IMR-90 (cell line): ENCODE measurements around the gene ST3GAL3. TPM values are rescaled to one million over a fixed set of nuclear protein-coding genes. Genes with fewer than 3 reads are reported as not detected.

Experiments used
- ATAC-seq: fragments of 200-7000 bp; cut with Tn5 transposase; 2 replicates; pipeline ENCODE4 v1.9.1; 2020; ENCODE audit warnings: low read depth, mild to moderate bottlenecking, moderate library complexity
- BruUV-seq: library from RNA; stranded (reverse); fragments of 400-500 nt; replicated peaks from 2 replicates; lab custom pipeline; 2021; lab: Mats Ljungman, UMichigan
- CTCF ChIA-PET: fragments of 300-600 bp; formaldehyde crosslinking; extraction: SDS; loops from one replicate; lab custom pipeline; 2021; ENCODE audit warnings: antibody characterized with exemption; lab: Yijun Ruan, JAX
- POLR2A ChIA-PET: fragments of 300-600 bp; sonication (Branson Sonifier 250); formaldehyde crosslinking; loops from one replicate; lab custom pipeline; 2022; ENCODE audit warnings: antibody characterized with exemption; ENCODE audit not compliant: unreplicated experiment; lab: Charles Lee
- DNase-seq: peaks from one replicate; pipeline ENCODE4 v3.0.0; 2013
- H2AFZ ChIP-seq: replicated peaks from 2 replicates; pipeline ENCODE3; 2013; ENCODE audit warnings: low read length, mild to moderate bottlenecking; ENCODE audit not compliant: poor library complexity
- H2AK5ac ChIP-seq: 2 replicates; pipeline ENCODE4 v1.6.1; 2013; ENCODE audit warnings: low read depth, low read length, inconsistent platforms
- H2AK9ac ChIP-seq: replicated peaks from 2 replicates; pipeline ENCODE3; 2013; ENCODE audit warnings: mild to moderate bottlenecking, low read depth, low read length, moderate library complexity; ENCODE audit not compliant: poor library complexity
- H2BK120ac ChIP-seq: 2 replicates; pipeline ENCODE4 v1.6.1; 2013; ENCODE audit warnings: low read depth, low read length, inconsistent platforms
- H2BK15ac ChIP-seq: 3 replicates; pipeline ENCODE4 v1.6.1; 2013; ENCODE audit warnings: low read depth, low read length, inconsistent platforms
- H2BK20ac ChIP-seq: 2 replicates; pipeline ENCODE4 v1.6.1; 2013; ENCODE audit warnings: low read depth, mild to moderate bottlenecking, inconsistent platforms, low read length, moderate library complexity
- H2BK5ac ChIP-seq: 2 replicates; pipeline ENCODE4 v1.6.1; 2013; ENCODE audit warnings: mild to moderate bottlenecking, low read depth, low read length, inconsistent platforms; ENCODE audit not compliant: poor library complexity, severe bottlenecking
- H3K14ac ChIP-seq: replicated peaks from 2 replicates; pipeline ENCODE4 v1.6.1; 2013; ENCODE audit warnings: low read depth, low read length, inconsistent platforms
- H3K18ac ChIP-seq: 2 replicates; pipeline ENCODE4 v1.6.1; 2013; ENCODE audit warnings: low read depth, low read length, control low read depth
- H3K23ac ChIP-seq: 2 replicates; pipeline ENCODE4 v1.6.1; 2013; ENCODE audit warnings: low read depth, low read length, inconsistent platforms
- H3K27ac ChIP-seq: 2 replicates; pipeline ENCODE4 v1.5.1; 2013; ENCODE audit warnings: mild to moderate bottlenecking, control low read depth, low read length; ENCODE audit not compliant: insufficient read depth
- H3K27me3 ChIP-seq: 2 replicates; pipeline ENCODE4 v1.6.1; 2013; ENCODE audit warnings: low read length; ENCODE audit not compliant: control insufficient read depth, insufficient read depth
- H3K36me3 ChIP-seq: 2 replicates; pipeline ENCODE4 v1.6.1; 2013; ENCODE audit warnings: low read length, mixed read lengths; ENCODE audit not compliant: control insufficient read depth, insufficient read depth
- H3K4ac ChIP-seq: 2 replicates; pipeline ENCODE4 v1.6.1; 2013; ENCODE audit warnings: low read depth, low read length, inconsistent platforms
- H3K4me1 ChIP-seq: 2 replicates; pipeline ENCODE4 v1.6.1; 2013; ENCODE audit warnings: low read length, mixed read lengths; ENCODE audit not compliant: control insufficient read depth, insufficient read depth
- H3K4me2 ChIP-seq: 2 replicates; pipeline ENCODE4 v1.6.1; 2013; ENCODE audit warnings: low read depth, mild to moderate bottlenecking, control low read depth, low read length, moderate library complexity
- H3K4me3 ChIP-seq: 2 replicates; pipeline ENCODE4 v1.5.1; 2013; ENCODE audit warnings: low read depth, mild to moderate bottlenecking, control low read depth, low read length, moderate library complexity; ENCODE audit not compliant: insufficient read depth
- H3K56ac ChIP-seq: 2 replicates; pipeline ENCODE4 v1.6.1; 2013; ENCODE audit warnings: low read length, inconsistent platforms; ENCODE audit not compliant: insufficient read depth; ENCODE audit errors: extremely low read depth
- H3K79me1 ChIP-seq, 2 experiments: 2 replicates each; pipeline ENCODE4 v1.6.1; 2013; ENCODE audit warnings: low read length in 2 of 2, inconsistent platforms in 1 of 2, low read depth in 1 of 2
- H3K9ac ChIP-seq: 2 replicates; pipeline ENCODE4 v1.6.1; 2013; ENCODE audit warnings: low read depth, low read length, control low read depth
- H3K9me1 ChIP-seq: 2 replicates; pipeline ENCODE4 v1.6.1; 2013; ENCODE audit warnings: low read length, inconsistent platforms; ENCODE audit not compliant: insufficient read depth
- H3K9me3 ChIP-seq: 2 replicates; pipeline ENCODE4 v1.6.1; 2013; ENCODE audit warnings: low read length; ENCODE audit not compliant: control insufficient read depth, insufficient read depth
- H4K20me1 ChIP-seq: 2 replicates; pipeline ENCODE4 v1.6.1; 2013; ENCODE audit warnings: low read length, inconsistent platforms; ENCODE audit not compliant: insufficient read depth
- H4K5ac ChIP-seq: 2 replicates; pipeline ENCODE4 v1.6.1; 2013; ENCODE audit warnings: mild to moderate bottlenecking, low read depth, low read length, control low read depth
- H4K8ac ChIP-seq, 2 experiments: 2 replicates each; pipeline ENCODE4 v1.6.1; 2013; ENCODE audit warnings: low read depth in 2 of 2, low read length in 2 of 2, control low read depth in 1 of 2, inconsistent platforms in 1 of 2
- H4K91ac ChIP-seq: 2 replicates; pipeline ENCODE4 v1.6.1; 2013; ENCODE audit warnings: low read depth, low read length, inconsistent platforms; ENCODE audit not compliant: insufficient read depth
- BHLHE40 ChIP-seq: fragments of 150-350 bp; IDR thresholded peaks from 2 replicates; pipeline ENCODE4 v1.6.1; 2016; ENCODE audit warnings: mild to moderate bottlenecking, low read depth, low read length
- CHD1 ChIP-seq: IDR thresholded peaks from 2 replicates; pipeline ENCODE4 v1.6.1; 2012; ENCODE audit warnings: low read depth, low read length, improper control_type of control experiment
- FOS ChIP-seq: fragments of 150-350 bp; IDR thresholded peaks from 2 replicates; pipeline ENCODE4 v1.6.1; 2016; ENCODE audit warnings: low read depth, low read length
- MAZ ChIP-seq: IDR thresholded peaks from 2 replicates; pipeline ENCODE4 v1.6.1; 2012; ENCODE audit warnings: low read depth, mild to moderate bottlenecking, low read length, improper control_type of control experiment, moderate library complexity, borderline replicate concordance
- POLR2A ChIP-seq: IDR thresholded peaks from 2 replicates; pipeline ENCODE4 v1.6.1; 2012; ENCODE audit warnings: mild to moderate bottlenecking, low read depth, low read length
- RCOR1 ChIP-seq: IDR thresholded peaks from 2 replicates; pipeline ENCODE4 v1.6.1; 2012; ENCODE audit warnings: mild to moderate bottlenecking, low read length, improper control_type of control experiment; ENCODE audit not compliant: insufficient replicate concordance
- WGBS, 2 experiments: methylation state at CpG; one replicate each; pipeline versions ENCODE4 v1.1.5 to v1.1.7; 2013; ENCODE audit warnings: missing lambda C conversion rate in 2 of 2; ENCODE audit not compliant: insufficient read length in 1 of 2; ENCODE audit errors: extremely low coverage in 2 of 2; 5-methylcytosine and 5-hydroxymethylcytosine counted together
- dilution Hi-C: fragments of 300-500 bp; cut with HindIII; formaldehyde crosslinking; loops from one replicate; pipeline ENCODE4 v1.14.3; 2018; ENCODE audit warnings: low sequenced_read_pairs; ENCODE audit not compliant: unreplicated experiment
- in situ Hi-C: fragments of 300-500 bp; cut with MboI; formaldehyde crosslinking; loops from 3 replicates; pipeline ENCODE4 v1.14.3; 2019; ENCODE audit warnings: low sequenced_read_pairs, inconsistent platforms, mixed read lengths
- intact Hi-C: fragments of 100-400 bp; cut with micrococcal nuclease; formaldehyde crosslinking; loops from 2 replicates; pipeline ENCODE4 v1.10.0; 2022
- polyA plus RNA-seq, 3 experiments: library from polyadenylated mRNA; depleted of rRNA; stranded (reverse); fragments of >200 nt; gene quantifications; 2 replicates each; pipeline ENCODE4 v1.2.3, GENCODE V29; 2012; ENCODE audit warnings: low replicate concordance in 1 of 3
- total RNA-seq: library from RNA; depleted of rRNA; stranded (reverse); fragments of >200 nt; gene quantifications from 2 replicates; pipeline ENCODE4 v1.2.3, GENCODE V29; 2012
- TF ChIP-seq, protein P1 (sequence below): fragments of 150-350 bp; IDR thresholded peaks from 2 replicates; pipeline ENCODE4 v1.6.1; 2016; ENCODE audit warnings: low read depth, mild to moderate bottlenecking, low read length, moderate library complexity, borderline replicate concordance

Gene ST3GAL3
- total and polyA plus RNA-seq, 2 of the 4 experiments (the other 2 are of a cell fraction) = 12.0 to 14.8 TPM

- H3K4me3 ChIP-seq = no peak overlapping the region
- peaks cover 12% of the 10 kb centered on the region for H3K9me1 ChIP-seq
- peaks cover 32% of the 10 kb centered on the region for H3K36me3 ChIP-seq
- H3K14ac ChIP-seq = no peak overlapping the region
- H3K9me3 ChIP-seq = no peaks in the 10 kb centered on the region
- H3K4me1 ChIP-seq = peaks cover 6% of the 10 kb centered on the region
- no peaks in the 10 kb centered on the region for H3K27me3 ChIP-seq
- no peak overlapping the region for H2BK5ac ChIP-seq
- ChIA-PET CTCF (interaction anchor here (0.6 kb wide), 1 partner anchor 1807 kb away, joined by 5 read pairs; no protein-coding TSS in a partner anchor), POLR2A (no interaction called here)
- ATAC-seq (no peak), DNase-seq (no peak)
- TF ChIP-seq FOS = no peak
- no peak for TF ChIP-seq MAZ
- no peak for TF ChIP-seq CHD1
- TF ChIP-seq, protein P1, sequence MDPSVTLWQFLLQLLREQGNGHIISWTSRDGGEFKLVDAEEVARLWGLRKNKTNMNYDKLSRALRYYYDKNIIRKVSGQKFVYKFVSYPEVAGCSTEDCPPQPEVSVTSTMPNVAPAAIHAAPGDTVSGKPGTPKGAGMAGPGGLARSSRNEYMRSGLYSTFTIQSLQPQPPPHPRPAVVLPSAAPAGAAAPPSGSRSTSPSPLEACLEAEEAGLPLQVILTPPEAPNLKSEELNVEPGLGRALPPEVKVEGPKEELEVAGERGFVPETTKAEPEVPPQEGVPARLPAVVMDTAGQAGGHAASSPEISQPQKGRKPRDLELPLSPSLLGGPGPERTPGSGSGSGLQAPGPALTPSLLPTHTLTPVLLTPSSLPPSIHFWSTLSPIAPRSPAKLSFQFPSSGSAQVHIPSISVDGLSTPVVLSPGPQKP = no peak
- TF ChIP-seq BHLHE40 = no peak
- no peak for TF ChIP-seq RCOR1
- TF ChIP-seq POLR2A = no peak
- no peak overlapping the region for H3K23ac ChIP-seq
- no peak overlapping the region for H3K4me2 ChIP-seq
- no peak overlapping the region for H3K9ac ChIP-seq
- no peak overlapping the region for H3K18ac ChIP-seq
- H2BK120ac ChIP-seq = no peak overlapping the region
- BruUV-seq = no TSS peak
- H2AK9ac ChIP-seq = no peak overlapping the region
- intact Hi-C loops = loop anchor here (5.0 kb wide), 1 partner anchor 342 kb away; no protein-coding TSS in a partner anchor
- no peak overlapping the region for H2BK15ac ChIP-seq
- dilution Hi-C loops = no loop called here
- H2BK20ac ChIP-seq = no peak overlapping the region
- no peak overlapping the region for H2AFZ ChIP-seq
- no peak overlapping the region for H4K5ac ChIP-seq
- in situ Hi-C loops = no loop called here
- 100% methylated on average over 2 of the region's 4 CpGs; no CpG with 5 or more reads in 1 of the 2 experiments for WGBS, 2 experiments
- no peak overlapping the region for H4K8ac ChIP-seq
- H4K91ac ChIP-seq = no peak overlapping the region
- no peak overlapping the region for H3K56ac ChIP-seq
- no peak overlapping the region for H3K27ac ChIP-seq
- H3K4ac ChIP-seq = no peak overlapping the region
- peaks cover 14% of the 10 kb centered on the region for H4K20me1 ChIP-seq
- peaks cover 17 to 57% of the 10 kb centered on the region in 2 experiments for H3K79me1 ChIP-seq
- H2AK5ac ChIP-seq = no peak overlapping the region
Observed at GRCh38 chr1:43705334-43705733, 2.0 kb upstream of the ST3GAL3 start.
